ENCODE data around the gene PPP2R5C. TPM values are rescaled to one million over a fixed set of nuclear protein-coding genes. Genes with fewer than 3 reads are reported as not detected.

Gene PPP2R5C
- total RNA-seq, 6 donors from 2014 or later = 105 to 208 (median 133) TPM

- TF ChIP-seq POLR2A (IDR thresholded peaks at IDR 0.05) (no peak), CTCF (IDR thresholded peaks at IDR 0.05) (no peak), EP300 (IDR thresholded peaks at IDR 0.05) (no peak), POLR2AphosphoS5 (IDR thresholded peaks at IDR 0.05) (no peak)
- Histone ChIP-seq H3K27me3 (no peaks in the 10 kb centered on the region), H3K36me3 (peaks cover 0 to 22% (median 5%) of the 10 kb centered on the region in 4 donors), H3K4me3 (no peak overlapping the region), H3K27ac (no peak overlapping the region), H3K9me3 (no peaks in the 10 kb centered on the region), H3K4me1 (peaks cover 0 to 9% (median 0%) of the 10 kb centered on the region in 4 donors)
- ATAC-seq (ENCODE audit: low FRiP score in 2 of 2) = no peak
- DNase-seq = no peak
- 92 to 95% methylated on average over 3 of the region's 3 CpGs for WGBS, 2 donors
Observed at GRCh38 chr14:101770183-101770582, 8.7 kb downstream of the PPP2R5C start.

DNA sequence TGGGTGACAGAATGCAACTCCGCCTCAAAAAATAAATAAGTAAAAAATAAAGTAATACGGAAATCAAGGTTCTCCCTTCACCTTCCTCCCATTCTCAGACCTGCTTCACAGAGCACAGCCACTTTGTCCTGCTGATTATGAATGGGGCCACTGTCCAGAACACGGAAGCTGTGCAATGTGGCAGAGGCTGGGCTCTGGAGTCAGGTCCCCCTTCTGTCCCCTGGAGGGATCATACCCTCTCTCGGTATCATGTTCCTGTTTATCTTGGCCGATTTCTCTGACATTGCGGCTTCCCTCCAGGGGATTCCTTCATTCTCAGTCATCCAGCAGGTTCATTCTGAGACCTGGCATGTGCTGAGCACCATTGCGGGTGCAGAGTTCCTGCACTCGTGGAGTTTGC lies 11.3 kb downstream of the PPP2R5C start:
- H3K36me3 ChIP-seq = peaks cover 0 to 2% (median 0%) of the 10 kb centered on the region in 4 donors
- ATAC-seq (ENCODE audit: low FRiP score in 2 of 2) (no peak), DNase-seq (no peak)
- no peaks in the 10 kb centered on the region for H3K9me3 ChIP-seq
- peaks cover 0 to 13% (median 7%) of the 10 kb centered on the region in 4 donors for H3K4me1 ChIP-seq
- H3K27ac ChIP-seq = no peak overlapping the region
- WGBS, 2 donors = 75 to 82% methylated on average over 8 of the region's 8 CpGs
- no peak overlapping the region for H3K4me3 ChIP-seq
- no peaks in the 10 kb centered on the region for H3K27me3 ChIP-seq
- TF ChIP-seq POLR2AphosphoS5 (IDR thresholded peaks at IDR 0.05) (no peak), EP300 (IDR thresholded peaks at IDR 0.05) (no peak), CTCF (IDR thresholded peaks at IDR 0.05) (no peak), POLR2A (IDR thresholded peaks at IDR 0.05) (no peak)

DNA sequence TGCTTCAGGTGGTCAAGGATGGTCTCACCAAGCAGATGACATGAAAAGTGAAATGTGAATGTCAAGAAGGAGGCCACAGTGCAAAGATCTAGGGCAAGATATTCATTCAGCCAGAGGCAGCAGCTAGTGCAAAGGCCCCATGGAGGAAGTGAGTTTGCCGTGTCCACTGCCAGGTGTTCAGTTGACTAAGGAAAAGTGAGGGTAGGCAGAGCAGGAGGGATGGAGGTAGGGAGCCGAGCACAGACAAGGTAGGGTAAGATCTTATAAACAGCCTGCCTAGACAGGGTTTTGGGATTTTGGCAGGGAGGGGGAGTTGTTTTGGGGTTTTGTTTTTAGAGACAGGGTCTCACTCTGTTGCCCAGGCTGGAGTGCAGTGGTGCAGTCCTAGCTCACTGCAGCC lies 11.9 kb downstream of the PPP2R5C start:
- no peak overlapping the region for H3K27ac ChIP-seq
- H3K27me3 ChIP-seq = no peaks in the 10 kb centered on the region
- 83 to 88% methylated on average over 2 of the region's 2 CpGs for WGBS, 2 donors
- H3K9me3 ChIP-seq = no peaks in the 10 kb centered on the region
- TF ChIP-seq CTCF (IDR thresholded peaks at IDR 0.05) = no peak
- TF ChIP-seq EP300 (IDR thresholded peaks at IDR 0.05) = no peak
- TF ChIP-seq POLR2A (IDR thresholded peaks at IDR 0.05) = no peak
- no peak for TF ChIP-seq POLR2AphosphoS5 (IDR thresholded peaks at IDR 0.05)
- ATAC-seq (ENCODE audit: low FRiP score in 2 of 2) = no peak
- no peaks in the 10 kb centered on the region for H3K36me3 ChIP-seq
- H3K4me1 ChIP-seq = peaks cover 0 to 13% (median 7%) of the 10 kb centered on the region in 4 donors
- no peak for DNase-seq
- no peak overlapping the region for H3K4me3 ChIP-seq

- Histone ChIP-seq H3K36me3 (no peaks in the 10 kb centered on the region), H3K9me3 (no peaks in the 10 kb centered on the region), H3K27ac (no peak overlapping the region), H3K27me3 (no peaks in the 10 kb centered on the region), H3K4me3 (no peak overlapping the region), H3K4me1 (peaks cover 0 to 16% (median 7%) of the 10 kb centered on the region in 4 donors)
- no peak for TF ChIP-seq POLR2AphosphoS5 (IDR thresholded peaks at IDR 0.05)
- TF ChIP-seq POLR2A (IDR thresholded peaks at IDR 0.05) = no peak
- DNase-seq (no peak), ATAC-seq (ENCODE audit: low FRiP score in 2 of 2) (no peak)
- 91 to 94% methylated on average over 7 of the region's 7 CpGs for WGBS, 2 donors
Observed at GRCh38 chr14:101774006-101774795, 12.7 kb downstream of the PPP2R5C start.

GRCh38 chr14:101774814-101775213 lies 13.3 kb downstream of the PPP2R5C start:
- 83 to 90% methylated on average over 8 of the region's 8 CpGs for WGBS, 2 donors
- ATAC-seq (ENCODE audit: low FRiP score in 2 of 2) = no peak
- DNase-seq = no peak

More at GRCh38 chr14:101774814-101775213, 13.3 kb downstream of the PPP2R5C start:
- TF ChIP-seq POLR2AphosphoS5 (IDR thresholded peaks at IDR 0.05) = no peak
- no peak for TF ChIP-seq EP300 (IDR thresholded peaks at IDR 0.05)
- no peak for TF ChIP-seq POLR2A (IDR thresholded peaks at IDR 0.05)
- TF ChIP-seq CTCF (IDR thresholded peaks at IDR 0.05) = no peak
- no peaks in the 10 kb centered on the region for H3K27me3 ChIP-seq
- H3K4me1 ChIP-seq = peaks cover 0 to 20% (median 7%) of the 10 kb centered on the region in 4 donors
- no peaks in the 10 kb centered on the region for H3K36me3 ChIP-seq
- no peaks in the 10 kb centered on the region for H3K9me3 ChIP-seq
- H3K27ac ChIP-seq = no peak overlapping the region
- no peak overlapping the region for H3K4me3 ChIP-seq

All from upper lobe of left lung (tissue), 6 donors.